GM21381 (cell line): ENCODE data around the gene HDAC4.

Experiments used
- ATAC-seq: cut with Tn5 transposase; IDR thresholded peaks from one replicate; pipeline ENCODE4 v1.9.1; 2021; ENCODE audit warnings: mild to moderate bottlenecking, moderate library complexity; ENCODE audit not compliant: unreplicated experiment

HDAC4 gene

GRCh38 chr2:239103125-239104098, 297.4 kb downstream of the HDAC4 start:
- no peak for ATAC-seq

DNA sequence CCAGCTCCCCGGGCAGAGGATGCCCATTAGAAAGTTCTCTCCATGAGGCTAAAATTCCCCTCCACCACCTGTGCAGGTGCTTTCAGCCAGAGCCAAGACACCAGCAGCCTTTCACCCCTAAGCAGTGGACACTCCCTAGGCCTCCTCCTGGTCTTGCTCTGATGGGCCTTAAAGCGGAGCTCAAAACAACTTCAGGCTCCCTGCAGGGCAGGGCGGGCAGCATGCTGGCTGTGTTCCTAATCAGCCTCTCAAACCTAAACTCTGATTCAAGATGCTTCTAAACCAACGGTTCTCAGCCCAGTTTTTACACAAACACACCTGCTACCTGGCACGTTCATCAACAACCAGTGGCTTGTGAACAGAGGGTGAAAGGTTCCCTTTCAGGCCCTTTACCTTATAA, 298.6 kb downstream of the HDAC4 start:
- no peak for ATAC-seq

DNA sequence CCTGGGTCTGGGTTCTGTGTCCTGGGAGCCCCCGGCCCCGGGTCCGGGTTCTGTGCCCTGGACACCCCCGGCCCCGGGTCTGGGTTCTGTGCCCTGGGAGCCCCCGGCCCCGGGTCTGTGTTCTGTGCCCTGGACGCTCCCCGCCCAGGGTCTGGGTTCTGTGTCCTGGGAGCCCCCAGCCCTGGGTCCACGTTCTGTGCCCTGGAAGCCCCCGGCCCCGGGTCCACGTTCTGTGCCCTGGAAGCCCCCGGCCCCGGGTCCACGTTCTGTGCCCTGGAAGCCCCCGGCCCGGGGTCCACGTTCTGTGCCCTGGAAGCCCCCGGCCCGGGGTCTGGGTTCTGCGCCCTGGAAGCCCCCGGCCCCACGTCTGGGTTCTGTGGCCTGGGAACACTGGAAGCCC, 299.0 kb downstream of the HDAC4 start:
- ATAC-seq, result no peak

- ATAC-seq, result no peak
Observed at GRCh38 chr2:239101071-239101470, 299.7 kb downstream of the HDAC4 start.

GRCh38 chr2:239099474-239099873, 301.3 kb downstream of the HDAC4 start:
- ATAC-seq, result no peak

DNA sequence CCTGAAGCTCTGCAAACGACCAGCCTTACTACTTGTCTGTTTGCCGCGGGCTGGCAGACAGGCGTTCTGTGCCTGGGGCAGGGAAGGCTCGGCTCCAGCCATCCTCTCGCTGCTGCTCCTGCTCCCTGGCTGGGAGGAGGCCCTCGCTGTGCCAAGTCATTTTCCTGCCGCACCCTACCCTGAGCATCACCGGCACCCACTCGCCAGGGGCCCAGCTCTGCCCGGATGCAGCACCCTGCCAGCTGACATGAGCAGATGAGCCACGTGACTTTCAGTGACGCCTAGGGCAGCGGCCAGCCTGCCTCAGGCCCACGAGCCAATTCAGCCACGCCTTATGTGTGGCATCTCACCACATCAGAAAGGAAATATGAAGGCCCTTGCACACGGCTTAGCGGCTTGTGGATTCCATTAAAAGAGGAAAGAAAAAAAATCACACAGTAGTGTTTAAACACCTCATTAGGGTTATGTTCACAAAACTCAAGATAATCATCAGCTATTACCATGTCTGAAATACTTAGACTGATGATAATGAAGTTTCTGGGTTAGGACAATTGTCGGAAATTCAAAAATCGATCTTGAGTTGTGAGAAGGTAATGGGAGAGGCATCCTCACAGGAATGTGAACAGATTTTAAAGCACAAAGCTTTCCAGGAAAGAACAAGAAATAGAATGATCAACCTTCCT, 302.4 kb downstream of the HDAC4 start:
- no peak for ATAC-seq

GRCh38 chr2:239097428-239097696, 303.5 kb downstream of the HDAC4 start:
- ATAC-seq, result no peak

GRCh38 chr2:239096676-239097427, 304.0 kb downstream of the HDAC4 start:
- no peak for ATAC-seq

DNA sequence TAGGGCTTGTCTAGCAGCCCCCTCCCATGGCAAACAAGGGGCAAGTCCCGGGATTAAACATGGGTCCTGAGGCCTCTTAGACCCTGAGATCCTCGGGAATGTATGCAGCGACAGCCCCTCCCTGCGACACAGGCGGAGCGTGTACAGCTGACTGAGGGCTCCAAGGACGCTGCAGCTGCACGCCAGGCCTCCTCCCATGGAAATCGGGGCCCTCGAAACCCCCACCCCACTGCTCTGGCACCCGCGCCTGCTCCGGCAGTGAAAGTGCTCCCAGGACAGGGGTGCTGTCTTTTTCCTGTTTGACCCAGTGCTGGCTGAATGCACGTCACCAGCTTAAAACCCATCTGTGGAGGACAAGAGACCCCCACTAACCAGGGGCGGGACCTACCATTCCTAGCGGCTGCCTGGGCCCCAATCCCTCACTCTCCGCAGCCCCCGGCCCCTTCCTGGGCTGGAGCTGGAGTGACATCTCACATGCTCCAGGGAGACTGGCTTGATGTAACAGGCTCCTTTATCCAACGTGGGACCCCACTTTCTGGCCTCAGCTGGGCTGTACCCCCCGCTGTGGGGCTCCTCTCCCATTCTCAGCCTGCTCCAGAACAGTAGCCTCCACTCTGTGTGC, 305.2 kb downstream of the HDAC4 start:
- ATAC-seq, result no peak

GRCh38 chr2:239094867-239095266, 306.0 kb downstream of the HDAC4 start:
- ATAC-seq, result no peak

GRCh38 chr2:239093952-239094351, 306.9 kb downstream of the HDAC4 start:
- ATAC-seq, result no peak

DNA sequence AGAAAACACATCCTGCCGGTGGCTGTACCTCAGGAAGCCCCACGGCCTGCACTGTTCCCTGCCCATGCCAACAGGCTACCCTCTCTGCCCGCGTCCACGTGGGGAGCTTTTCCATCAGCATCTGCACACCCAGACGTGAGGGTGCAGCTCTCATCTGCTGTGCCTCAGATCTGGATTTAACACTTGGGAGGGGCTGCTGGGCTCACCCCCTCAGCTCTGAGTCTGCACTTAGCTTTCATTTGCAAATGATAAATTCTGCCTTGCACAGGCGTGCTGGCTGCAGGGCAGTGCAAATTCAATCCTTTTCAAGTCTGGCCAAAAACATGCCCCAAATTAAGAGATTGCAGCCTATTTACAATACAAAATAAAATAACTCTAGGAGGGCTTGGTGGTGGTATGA, 307.3 kb downstream of the HDAC4 start:
- no peak for ATAC-seq

- no peak for ATAC-seq
Observed at GRCh38 chr2:239092571-239093294, 308.1 kb downstream of the HDAC4 start.

DNA sequence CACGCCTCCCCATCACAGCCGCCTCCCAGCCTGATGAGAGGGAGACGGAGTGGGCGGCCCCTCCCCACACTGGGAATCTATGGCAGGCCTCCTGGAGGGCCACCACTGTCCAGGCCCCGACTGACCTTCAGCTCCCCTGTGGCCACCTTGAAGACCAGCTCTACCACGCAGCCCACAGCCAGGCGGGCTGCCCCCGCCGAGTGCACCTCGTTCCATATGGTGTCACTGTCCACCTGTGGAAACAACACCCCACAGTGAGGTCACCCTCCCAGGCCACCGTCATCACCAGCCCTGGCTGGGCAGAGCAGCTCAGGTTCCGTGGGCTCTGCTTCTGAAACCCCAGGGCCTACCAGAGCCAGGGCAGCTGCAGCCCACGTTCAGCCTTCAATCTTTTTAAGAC, 310.9 kb downstream of the HDAC4 start:
- no peak for ATAC-seq

GRCh38 chr2:239087046-239087710, 313.6 kb downstream of the HDAC4 start:
- ATAC-seq, result no peak

GRCh38 chr2:239086325-239087020, 314.3 kb downstream of the HDAC4 start:
- no peak for ATAC-seq

DNA sequence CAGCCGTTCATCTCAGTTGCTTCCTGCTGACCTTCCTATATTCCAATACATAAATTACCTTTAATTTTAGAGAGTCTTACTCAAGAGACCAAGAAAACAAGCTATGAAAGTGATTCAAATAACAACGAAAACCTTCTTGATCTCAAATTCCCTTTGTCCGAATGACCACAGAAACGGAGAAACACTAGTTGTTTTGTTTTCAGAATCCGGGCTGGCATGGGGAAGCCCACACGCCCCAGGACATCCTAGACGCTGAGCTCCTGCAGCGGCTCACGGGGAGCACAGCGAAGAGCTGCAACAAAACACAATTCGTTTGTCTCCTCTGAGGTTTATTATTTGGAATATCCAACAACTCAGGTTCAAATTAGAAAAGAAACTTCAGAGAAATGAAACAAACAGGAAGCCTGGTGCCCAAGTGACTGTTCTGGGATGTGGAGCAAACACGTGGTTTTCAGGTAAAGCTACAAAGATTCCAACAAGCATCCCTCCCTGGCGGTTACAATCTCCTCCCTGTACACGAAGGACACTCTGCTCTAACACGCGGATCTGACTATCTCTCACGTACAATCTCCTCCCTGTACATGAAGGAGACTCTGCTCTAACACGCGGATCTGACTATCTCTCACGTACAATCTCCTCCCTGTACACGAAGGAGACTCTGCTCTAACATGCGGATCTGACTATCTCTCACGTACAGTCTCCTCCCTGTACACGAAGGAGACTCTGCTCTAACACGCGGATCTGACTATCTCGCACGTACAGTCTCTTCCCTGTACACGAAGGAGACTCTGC, 315.4 kb downstream of the HDAC4 start:
- ATAC-seq, result no peak

- no peak for ATAC-seq
Observed at GRCh38 chr2:239084007-239084406, 316.8 kb downstream of the HDAC4 start.

DNA sequence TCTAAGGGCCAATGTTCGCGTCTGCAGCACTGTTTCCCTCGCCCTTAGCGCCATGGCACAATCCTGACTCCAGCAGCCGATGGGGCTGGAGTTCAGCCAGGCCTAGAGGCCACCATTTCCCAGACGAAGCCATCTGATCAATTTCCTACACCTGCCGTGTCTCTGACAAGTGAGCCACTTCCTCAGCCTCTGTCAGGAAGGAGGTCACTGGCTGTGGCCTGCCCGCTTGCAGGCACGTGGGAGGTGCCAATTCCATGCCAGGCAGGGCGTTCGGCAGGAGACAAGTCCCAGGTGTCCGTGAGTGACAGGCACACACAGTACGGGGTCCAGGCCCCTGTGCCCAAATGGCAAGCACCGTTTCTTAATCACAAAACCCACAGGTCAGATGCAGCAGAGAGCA, 318.4 kb downstream of the HDAC4 start:
- ATAC-seq, result no peak
